ENCODE results near the gene FAM151B.

FAM151B gene

DNA sequence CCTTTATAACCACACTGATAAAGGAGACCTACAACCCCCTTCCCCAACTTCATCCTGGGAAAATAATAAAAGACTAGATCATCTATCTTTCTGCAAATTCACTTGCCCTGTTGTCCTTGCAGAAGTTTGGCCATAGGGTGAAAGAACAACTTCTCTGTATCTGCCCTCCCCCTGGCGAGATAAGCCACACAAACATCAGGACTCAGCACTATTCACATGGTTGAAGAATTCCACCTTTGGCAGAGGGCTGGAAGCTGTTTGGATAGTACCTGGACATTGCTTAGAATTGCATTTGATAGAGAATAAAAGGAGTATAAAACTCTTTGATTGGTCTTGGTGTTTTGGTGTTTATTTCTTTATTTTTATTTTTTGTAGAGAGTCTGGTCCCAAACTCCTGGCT, 16.9 kb downstream of the FAM151B start:
- no peak for TF ChIP-seq ZFX (IDR thresholded peaks at IDR 0.05)
- TF ChIP-seq, protein P1, sequence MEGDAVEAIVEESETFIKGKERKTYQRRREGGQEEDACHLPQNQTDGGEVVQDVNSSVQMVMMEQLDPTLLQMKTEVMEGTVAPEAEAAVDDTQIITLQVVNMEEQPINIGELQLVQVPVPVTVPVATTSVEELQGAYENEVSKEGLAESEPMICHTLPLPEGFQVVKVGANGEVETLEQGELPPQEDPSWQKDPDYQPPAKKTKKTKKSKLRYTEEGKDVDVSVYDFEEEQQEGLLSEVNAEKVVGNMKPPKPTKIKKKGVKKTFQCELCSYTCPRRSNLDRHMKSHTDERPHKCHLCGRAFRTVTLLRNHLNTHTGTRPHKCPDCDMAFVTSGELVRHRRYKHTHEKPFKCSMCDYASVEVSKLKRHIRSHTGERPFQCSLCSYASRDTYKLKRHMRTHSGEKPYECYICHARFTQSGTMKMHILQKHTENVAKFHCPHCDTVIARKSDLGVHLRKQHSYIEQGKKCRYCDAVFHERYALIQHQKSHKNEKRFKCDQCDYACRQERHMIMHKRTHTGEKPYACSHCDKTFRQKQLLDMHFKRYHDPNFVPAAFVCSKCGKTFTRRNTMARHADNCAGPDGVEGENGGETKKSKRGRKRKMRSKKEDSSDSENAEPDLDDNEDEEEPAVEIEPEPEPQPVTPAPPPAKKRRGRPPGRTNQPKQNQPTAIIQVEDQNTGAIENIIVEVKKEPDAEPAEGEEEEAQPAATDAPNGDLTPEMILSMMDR (conservative IDR thresholded peaks at IDR 0.05) = no peak
- H3K27ac ChIP-seq = no peak overlapping the region

DNA sequence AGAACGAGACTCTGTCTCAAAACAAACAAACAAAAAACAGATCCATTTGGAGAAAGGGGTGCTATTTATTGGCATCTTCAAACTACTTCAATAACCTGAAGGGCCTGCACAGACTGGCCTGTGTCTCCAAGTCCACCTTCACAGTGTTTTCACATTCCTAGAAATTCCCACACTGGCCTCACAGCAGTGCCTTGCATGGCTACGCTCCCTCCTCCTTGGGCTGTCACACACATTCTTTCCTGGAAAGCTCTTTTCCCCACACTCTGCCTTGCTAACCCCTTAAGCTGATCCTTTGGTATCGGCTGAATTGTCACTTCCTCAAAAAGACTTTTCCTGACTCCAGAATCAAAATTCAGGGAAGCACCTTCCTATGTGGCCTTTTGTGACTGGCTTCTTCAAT, 19.8 kb downstream of the FAM151B start:
- TF ChIP-seq ZFX (IDR thresholded peaks at IDR 0.05) = no peak
- TF ChIP-seq, protein P1 (conservative IDR thresholded peaks at IDR 0.05) = no peak
- no peak overlapping the region for H3K27ac ChIP-seq

DNA sequence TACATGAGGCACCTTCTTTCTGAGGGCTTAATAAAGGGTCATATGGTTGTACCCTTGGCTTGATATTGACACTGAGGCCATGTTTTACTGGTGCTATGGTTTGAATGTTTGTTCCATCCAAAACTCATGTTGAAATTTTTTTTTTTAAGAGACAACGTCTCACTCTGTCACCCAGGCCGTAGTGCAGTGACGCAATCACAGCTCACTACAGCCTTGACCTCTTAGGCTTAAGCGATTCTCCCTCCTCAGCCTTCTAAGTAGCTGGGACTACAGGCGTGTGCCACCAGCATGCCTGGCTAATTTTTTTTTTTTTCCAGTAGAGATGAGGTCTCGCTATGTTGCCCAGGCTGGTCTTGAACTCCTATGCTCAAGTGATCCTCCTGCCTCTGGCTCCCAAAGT, 20.9 kb downstream of the FAM151B start:
- no peak overlapping the region for H3K27ac ChIP-seq
- no peak for TF ChIP-seq ZFX (IDR thresholded peaks at IDR 0.05)
- TF ChIP-seq, protein P1 (conservative IDR thresholded peaks at IDR 0.05) = no peak

DNA sequence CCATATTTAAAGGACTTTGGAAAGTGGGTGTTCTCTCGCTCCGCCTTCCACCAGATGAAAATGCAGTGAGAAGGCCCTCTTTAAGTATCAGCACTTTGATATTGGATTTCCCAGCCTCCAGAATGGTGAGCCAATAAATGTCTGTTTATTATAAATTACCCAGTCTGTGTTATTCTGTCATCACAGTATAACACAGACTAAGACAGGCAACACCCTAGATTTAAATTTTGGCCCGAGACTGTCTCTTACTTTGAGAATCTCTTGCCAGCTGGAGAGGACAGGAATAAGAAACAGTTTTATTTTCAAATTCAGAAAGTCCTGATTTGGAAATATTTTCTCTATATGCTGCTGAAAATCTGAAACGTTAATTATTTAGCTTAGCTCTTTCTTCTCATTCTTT, 21.5 kb downstream of the FAM151B start:
- TF ChIP-seq, protein P1 (conservative IDR thresholded peaks at IDR 0.05) = no peak
- TF ChIP-seq ZFX (IDR thresholded peaks at IDR 0.05) = no peak

DNA sequence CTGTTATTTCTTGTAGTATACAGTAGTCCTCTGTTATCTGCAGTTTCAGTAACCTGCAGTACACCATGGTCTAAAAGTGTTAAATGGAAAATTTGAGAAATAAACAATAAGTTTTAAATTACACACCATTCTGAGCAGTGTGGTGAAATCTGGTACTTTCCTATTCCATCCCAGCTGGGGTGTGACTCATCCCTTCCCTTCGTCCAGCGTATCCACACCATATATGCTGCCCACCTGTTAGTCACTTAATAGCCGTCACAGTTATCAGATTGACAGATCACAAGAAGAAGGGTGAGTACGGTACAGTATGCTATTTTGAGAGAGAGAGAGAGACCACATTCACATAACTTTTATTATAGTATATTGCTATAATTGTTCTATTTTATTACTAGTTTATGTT, 28.9 kb downstream of the FAM151B start:
- no peak overlapping the region for H3K27ac ChIP-seq
- TF ChIP-seq, protein P1 (conservative IDR thresholded peaks at IDR 0.05) = no peak
- TF ChIP-seq ZFX (IDR thresholded peaks at IDR 0.05) = no peak

More for the DNA sequence above, 21.5 kb downstream of the FAM151B start:
- no peak overlapping the region for H3K27ac ChIP-seq

DNA sequence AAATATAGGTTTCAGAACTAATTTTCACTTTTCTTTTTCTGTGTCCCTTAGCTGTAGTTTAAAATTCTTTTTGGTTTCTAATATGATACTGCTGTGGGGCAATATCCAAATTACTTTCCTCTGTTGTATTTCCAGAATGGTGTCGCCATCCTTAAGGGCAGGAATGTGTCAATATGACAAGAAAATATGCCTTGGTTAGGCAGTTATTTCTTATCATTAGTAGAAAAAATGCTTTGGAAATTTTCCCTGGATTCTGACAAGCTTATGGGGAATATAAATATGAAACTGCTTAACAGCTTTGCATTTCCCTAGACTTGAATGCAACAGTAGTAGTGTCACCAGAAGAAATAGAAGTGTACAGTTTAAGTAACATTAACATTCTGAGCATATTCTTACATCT, 52.8 kb downstream of the FAM151B start:
- H3K27ac ChIP-seq = no peak overlapping the region
- no peak for TF ChIP-seq ZFX (IDR thresholded peaks at IDR 0.05)

DNA sequence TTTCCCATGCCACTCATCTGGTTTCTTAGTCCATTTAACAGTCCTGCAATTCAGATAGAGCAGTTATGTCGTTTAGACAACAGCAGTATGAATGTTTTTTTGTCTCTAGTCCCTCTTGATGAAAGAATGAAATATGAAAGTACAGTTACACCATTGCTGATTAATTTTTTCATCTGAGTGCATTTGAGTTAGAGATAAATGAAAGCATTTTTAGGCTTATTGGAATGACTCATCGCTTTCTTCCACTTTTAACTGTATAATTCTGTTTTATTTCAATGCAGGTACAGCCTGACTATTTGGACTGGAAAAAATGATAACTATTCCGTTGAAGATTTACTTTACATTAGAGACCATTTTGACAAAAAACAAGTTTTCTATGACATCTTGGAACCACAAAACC, 53.5 kb downstream of the FAM151B start:
- H3K27ac ChIP-seq = no peak overlapping the region
- no peak for TF ChIP-seq ZFX (IDR thresholded peaks at IDR 0.05)
- TF ChIP-seq, protein P1 (conservative IDR thresholded peaks at IDR 0.05) = no peak

DNA sequence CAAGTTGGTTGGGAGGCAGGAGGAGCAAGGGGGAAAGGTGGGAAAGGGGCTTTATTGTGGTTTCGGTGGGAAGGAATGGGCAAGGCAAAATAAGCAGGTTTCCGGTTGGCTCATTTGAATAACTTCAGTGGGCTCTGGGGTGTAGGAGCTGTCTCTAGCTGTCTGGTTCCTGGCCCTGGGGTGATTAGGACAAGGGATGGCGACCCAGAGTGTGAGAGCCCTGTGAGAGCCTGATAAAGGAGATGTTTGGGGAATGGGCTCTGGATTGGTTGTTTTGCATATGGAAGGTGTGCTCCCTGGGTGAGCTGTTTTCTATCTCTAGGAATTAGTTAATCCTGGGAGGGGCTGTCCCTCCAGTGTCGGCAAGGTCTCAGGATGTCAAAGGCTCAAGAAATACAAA, 66.7 kb downstream of the FAM151B start:
- TF ChIP-seq, protein P1 (conservative IDR thresholded peaks at IDR 0.05) = no peak
- TF ChIP-seq ZFX (IDR thresholded peaks at IDR 0.05) = no peak
- H3K27ac ChIP-seq = no peak overlapping the region
